Measurements from ENCODE around the gene CDKAL1. TPM values are rescaled to one million over a fixed set of nuclear protein-coding genes. Genes with fewer than 3 reads are reported as not detected.

The CDKAL1 gene
- total and polyA plus RNA-seq, 8 donors, result 13.6 to 20.7 (median 17.5) TPM

- Histone ChIP-seq H3K4me1 (no peaks in the 10 kb centered on the region), H3K4me3 (no peak overlapping the region), H3K36me3 (no peaks in the 10 kb centered on the region), H3K27me3 (no peaks in the 10 kb centered on the region), H3K27ac (no peak overlapping the region), H3K9me3 (peaks cover 0 to 4% of the 10 kb centered on the region in 2 donors)
- ATAC-seq (no peak), DNase-seq (no peak)
- intact Hi-C loops (cut with DNase I), result no loop called here
- TF ChIP-seq CTCF (IDR thresholded peaks at IDR 0.05), result no peak
Observed at GRCh38 chr6:21064756-21065340, 530.6 kb downstream of the CDKAL1 start.

GRCh38 chr6:21067521-21067920 is 533.3 kb downstream of the CDKAL1 start:
- Histone ChIP-seq H3K27me3 (no peaks in the 10 kb centered on the region), H3K36me3 (no peaks in the 10 kb centered on the region), H3K27ac (no peak overlapping the region), H3K9me3 (no peaks in the 10 kb centered on the region), H3K4me3 (no peak overlapping the region), H3K4me1 (no peaks in the 10 kb centered on the region)
- no peak for TF ChIP-seq CTCF (IDR thresholded peaks at IDR 0.05)
- no peak for ATAC-seq
- no peak for DNase-seq
- intact Hi-C loops (cut with DNase I), result no loop called here

GRCh38 chr6:21070620-21071019 is 536.4 kb downstream of the CDKAL1 start:
- Histone ChIP-seq H3K4me1 (no peaks in the 10 kb centered on the region), H3K27ac (no peak overlapping the region), H3K9me3 (peaks cover 4 to 12% of the 10 kb centered on the region in 2 donors), H3K4me3 (no peak overlapping the region), H3K36me3 (no peaks in the 10 kb centered on the region), H3K27me3 (no peaks in the 10 kb centered on the region)
- intact Hi-C loops (cut with DNase I), result no loop called here
- DNase-seq (no peak), ATAC-seq (no peak)
- TF ChIP-seq CTCF (IDR thresholded peaks at IDR 0.05), result no peak

- no peaks in the 10 kb centered on the region for H3K27me3 ChIP-seq
- intact Hi-C loops (cut with DNase I), result no loop called here
- no peak overlapping the region for H3K27ac ChIP-seq
- no peaks in the 10 kb centered on the region for H3K36me3 ChIP-seq
- no peak overlapping the region for H3K4me3 ChIP-seq
- ATAC-seq (no peak), DNase-seq (no peak)
- H3K4me1 ChIP-seq, result no peaks in the 10 kb centered on the region
- no peak for TF ChIP-seq CTCF (IDR thresholded peaks at IDR 0.05)
- H3K9me3 ChIP-seq, result peaks cover 4 to 12% of the 10 kb centered on the region in 2 donors
Observed at GRCh38 chr6:21071780-21072468, 537.7 kb downstream of the CDKAL1 start.

- DNase-seq, result no peak
- Histone ChIP-seq H3K36me3 (no peaks in the 10 kb centered on the region), H3K9me3 (peaks cover 4 to 16% of the 10 kb centered on the region in 2 donors), H3K4me1 (no peaks in the 10 kb centered on the region), H3K27me3 (no peaks in the 10 kb centered on the region), H3K27ac (no peak overlapping the region), H3K4me3 (no peak overlapping the region)
- no peak for ATAC-seq
- intact Hi-C loops (cut with DNase I), result no loop called here
- TF ChIP-seq CTCF (IDR thresholded peaks at IDR 0.05), result no peak
Observed at GRCh38 chr6:21073318-21073839, 539.1 kb downstream of the CDKAL1 start.
